ENCODE measurements around the gene NOP9. TPM values are rescaled to one million over a fixed set of nuclear protein-coding genes. Genes with fewer than 3 reads are reported as not detected.
A peak's percentile ranks its signal among the peaks of the same experiment; 100 is the strongest.

Gene NOP9
- total RNA-seq, 4 donors from 2014 or later, result 19.4 to 29.2 (median 22.8) TPM

- TF ChIP-seq CTCF (IDR thresholded peaks at IDR 0.05) (peak in 1 of 4 experiments; percentile 17), EP300 (IDR thresholded peaks at IDR 0.05) (no peak)
- Histone ChIP-seq H3K9me3 (no peaks in the 10 kb centered on the region), H3K27ac (peak overlapping the region in 1 of 4 donors; percentile 13), H3K4me1 (peaks cover 4 to 51% (median 10%) of the 10 kb centered on the region in 3 donors), H3K4me3 (no peak overlapping the region), H3K27me3 (no peaks in the 10 kb centered on the region), H3K36me3 (peaks cover 0 to 43% of the 10 kb centered on the region in 2 donors)
- no peak for ATAC-seq
- 41 to 51% methylated on average over 5 of the region's 5 CpGs for WGBS, 2 donors (ENCODE audit: low coverage in 1 of 2)
Measured at GRCh38 chr14:24297190-24297964, 2.3 kb upstream of the NOP9 start.

GRCh38 chr14:24298892-24299254 is 777 bp upstream of the NOP9 start:
- Histone ChIP-seq H3K36me3 (peaks cover 0 to 49% of the 10 kb centered on the region in 2 donors), H3K4me1 (peaks cover 4 to 51% (median 10%) of the 10 kb centered on the region in 3 donors), H3K4me3 (peak overlapping the region; percentile 69 to 81), H3K27ac (peak overlapping the region in 3 of 4 donors; percentile 76 to 83 (median 82)), H3K27me3 (no peaks in the 10 kb centered on the region), H3K9me3 (no peaks in the 10 kb centered on the region)
- 23% methylated on average over 2 of the region's 7 CpGs; no CpG with 5 or more reads in 1 of the 2 donors for WGBS, 2 donors (ENCODE audit: low coverage in 1 of 2)
- TF ChIP-seq EP300 (IDR thresholded peaks at IDR 0.05) (no peak), CTCF (IDR thresholded peaks at IDR 0.05) (no peak), POLR2AphosphoS5 (IDR thresholded peaks at IDR 0.05) (no peak), POLR2A (IDR thresholded peaks at IDR 0.05) (no peak)
- peak; percentile 14 for ATAC-seq

- Histone ChIP-seq H3K4me3 (peak overlapping the region; percentile 69 to 81), H3K4me1 (peaks cover 4 to 51% (median 10%) of the 10 kb centered on the region in 3 donors), H3K36me3 (peaks cover 0 to 52% of the 10 kb centered on the region in 2 donors), H3K9me3 (no peaks in the 10 kb centered on the region), H3K27ac (peak overlapping the region; percentile 39 to 83 (median 79)), H3K27me3 (no peaks in the 10 kb centered on the region)
- TF ChIP-seq EP300 (IDR thresholded peaks at IDR 0.05) (no peak), POLR2A (IDR thresholded peaks at IDR 0.05) (no peak)
- ATAC-seq, result no peak
- 27 to 57% methylated on average over 5 to 11 of the region's 16 CpGs for WGBS, 2 donors (ENCODE audit: low coverage in 1 of 2)
Measured at GRCh38 chr14:24300326-24300980, 803 bp downstream of the NOP9 start.

GRCh38 chr14:24304019-24304387 is 4.4 kb downstream of the NOP9 start:
- TF ChIP-seq POLR2A (IDR thresholded peaks at IDR 0.05), result no peak
- TF ChIP-seq CTCF (IDR thresholded peaks at IDR 0.05), result no peak
- TF ChIP-seq EP300 (IDR thresholded peaks at IDR 0.05), result no peak
- TF ChIP-seq POLR2AphosphoS5 (IDR thresholded peaks at IDR 0.05), result no peak
- no peak overlapping the region for H3K4me3 ChIP-seq
- H3K27ac ChIP-seq, result no peak overlapping the region
- H3K4me1 ChIP-seq, result peaks cover 4 to 40% (median 8%) of the 10 kb centered on the region in 3 donors
- 92 to 96% methylated on average over 7 to 9 of the region's 11 CpGs for WGBS, 2 donors (ENCODE audit: low coverage in 1 of 2)
- H3K9me3 ChIP-seq, result no peaks in the 10 kb centered on the region
- H3K36me3 ChIP-seq, result peaks cover 0 to 68% of the 10 kb centered on the region in 2 donors
- no peaks in the 10 kb centered on the region for H3K27me3 ChIP-seq
- ATAC-seq, result no peak

- H3K27ac ChIP-seq, result no peak overlapping the region
- peaks cover 0 to 58% of the 10 kb centered on the region in 2 donors for H3K36me3 ChIP-seq
- 63 to 67% methylated on average over 7 of the region's 11 CpGs for WGBS, 2 donors (ENCODE audit: low coverage in 1 of 2)
- ATAC-seq, result no peak
- H3K9me3 ChIP-seq, result no peaks in the 10 kb centered on the region
- TF ChIP-seq POLR2AphosphoS5 (IDR thresholded peaks at IDR 0.05) (no peak), EP300 (IDR thresholded peaks at IDR 0.05) (no peak), CTCF (IDR thresholded peaks at IDR 0.05) (no peak), POLR2A (IDR thresholded peaks at IDR 0.05) (no peak)
- no peak overlapping the region for H3K4me3 ChIP-seq
- no peaks in the 10 kb centered on the region for H3K27me3 ChIP-seq
- peaks cover 0 to 45% (median 14%) of the 10 kb centered on the region in 3 donors for H3K4me1 ChIP-seq
Measured at GRCh38 chr14:24307156-24307574, 7.5 kb downstream of the NOP9 start.

Data from gastroesophageal sphincter (tissue), 4 donors.